TTC549 (cell line): ENCODE measurements around the gene RNF151.

Experiments
- FAIRE-seq: peaks from 2 replicates; lab custom pipeline; 2012; peaks lifted over from hg19 to GRCh38; lab: Jason Lieb, UNC

The RNF151 gene

DNA sequence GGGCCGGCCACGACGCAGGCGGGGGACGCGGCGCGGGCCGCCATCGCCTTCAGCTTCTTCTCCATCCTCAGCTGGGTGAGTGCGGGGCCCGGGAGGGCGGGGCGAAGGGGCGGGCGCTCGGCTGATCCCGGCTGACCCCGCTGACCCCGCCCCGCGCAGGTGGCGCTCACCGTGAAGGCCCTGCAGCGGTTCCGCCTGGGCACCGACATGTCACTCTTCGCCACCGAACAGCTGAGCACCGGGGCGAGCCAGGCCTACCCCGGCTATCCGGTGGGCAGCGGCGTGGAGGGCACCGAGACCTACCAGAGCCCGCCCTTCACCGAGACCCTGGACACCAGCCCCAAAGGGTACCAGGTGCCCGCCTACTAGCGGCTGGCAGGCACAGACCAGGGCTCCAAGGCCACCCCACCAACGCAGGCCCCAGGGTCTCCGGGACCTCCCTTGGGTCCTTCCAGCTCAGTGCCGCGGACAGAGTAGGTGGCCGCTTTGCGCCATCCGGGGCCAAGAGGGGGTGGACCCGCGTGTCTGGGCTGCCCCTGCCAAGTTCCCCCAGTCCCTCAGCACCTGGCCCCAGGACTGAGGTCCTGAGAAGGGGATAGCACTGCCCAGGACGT is 26.2 kb downstream of the RNF151 start:
- FAIRE-seq: no peak

- no peak for FAIRE-seq
Measured at GRCh38 chr16:1993731-1994131, 27.1 kb downstream of the RNF151 start.

GRCh38 chr16:1997494-1998359 is 31.1 kb downstream of the RNF151 start:
- no peak for FAIRE-seq

GRCh38 chr16:1998360-1998835 is 31.7 kb downstream of the RNF151 start:
- FAIRE-seq: no peak

GRCh38 chr16:1998852-1999801 is 32.5 kb downstream of the RNF151 start:
- no peak for FAIRE-seq

DNA sequence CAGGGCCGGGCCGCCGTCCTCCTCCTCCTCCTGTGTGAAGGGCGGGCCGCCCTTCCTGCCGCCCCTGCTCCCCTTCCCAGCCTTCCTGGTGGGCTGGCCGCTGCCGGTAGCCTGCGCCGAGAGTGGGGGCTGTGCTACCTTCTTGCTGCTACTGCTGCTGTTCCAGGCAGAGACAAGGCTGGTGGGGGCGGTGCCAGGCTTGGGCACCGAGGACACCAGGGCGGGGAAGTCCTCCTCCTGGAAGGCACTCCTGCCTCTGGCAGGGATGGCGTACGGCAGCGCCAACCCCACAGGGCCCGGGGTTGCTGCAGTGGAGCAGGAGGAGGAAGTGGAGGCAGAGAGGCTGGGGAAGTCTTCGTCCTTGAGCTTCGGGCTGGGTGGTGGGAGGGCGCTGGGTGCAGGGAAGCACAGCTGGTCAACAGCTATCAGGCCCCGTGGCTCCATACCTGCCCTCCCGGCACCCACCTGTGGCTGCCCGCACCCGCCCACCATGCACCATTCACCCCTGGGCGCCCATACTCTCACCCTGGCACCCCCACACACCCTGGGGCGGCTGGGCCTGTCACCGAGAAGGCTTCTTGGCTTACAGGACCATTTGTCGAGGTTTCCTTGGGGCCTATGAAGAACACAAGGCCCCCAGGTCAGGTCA is 33.3 kb downstream of the RNF151 start:
- no peak for FAIRE-seq

DNA sequence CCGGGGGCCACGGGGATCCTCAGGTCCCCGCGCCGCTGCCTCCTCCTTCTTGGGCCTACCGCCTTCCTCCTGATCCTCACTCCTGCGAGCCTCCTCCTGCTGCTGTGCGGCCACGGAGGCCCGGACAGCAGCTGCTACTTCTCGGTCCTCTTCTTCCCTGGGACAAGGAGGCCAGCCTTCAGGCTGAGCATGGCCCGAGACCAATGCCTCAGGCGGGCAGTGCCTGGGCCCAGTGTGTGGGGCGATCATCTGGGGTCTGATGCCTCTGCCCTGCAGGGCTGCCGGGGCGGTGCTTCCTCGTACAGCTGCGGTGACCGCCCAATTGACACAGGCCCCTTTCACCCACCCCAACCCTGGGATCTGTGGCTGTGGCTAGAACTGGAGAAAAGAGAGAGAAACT is 34.4 kb downstream of the RNF151 start:
- no peak for FAIRE-seq

GRCh38 chr16:2001456-2002355 is 35.0 kb downstream of the RNF151 start:
- no peak for FAIRE-seq

GRCh38 chr16:2002406-2003230 is 36.0 kb downstream of the RNF151 start:
- no peak for FAIRE-seq

GRCh38 chr16:2003231-2003826 is 36.7 kb downstream of the RNF151 start:
- no peak for FAIRE-seq

DNA sequence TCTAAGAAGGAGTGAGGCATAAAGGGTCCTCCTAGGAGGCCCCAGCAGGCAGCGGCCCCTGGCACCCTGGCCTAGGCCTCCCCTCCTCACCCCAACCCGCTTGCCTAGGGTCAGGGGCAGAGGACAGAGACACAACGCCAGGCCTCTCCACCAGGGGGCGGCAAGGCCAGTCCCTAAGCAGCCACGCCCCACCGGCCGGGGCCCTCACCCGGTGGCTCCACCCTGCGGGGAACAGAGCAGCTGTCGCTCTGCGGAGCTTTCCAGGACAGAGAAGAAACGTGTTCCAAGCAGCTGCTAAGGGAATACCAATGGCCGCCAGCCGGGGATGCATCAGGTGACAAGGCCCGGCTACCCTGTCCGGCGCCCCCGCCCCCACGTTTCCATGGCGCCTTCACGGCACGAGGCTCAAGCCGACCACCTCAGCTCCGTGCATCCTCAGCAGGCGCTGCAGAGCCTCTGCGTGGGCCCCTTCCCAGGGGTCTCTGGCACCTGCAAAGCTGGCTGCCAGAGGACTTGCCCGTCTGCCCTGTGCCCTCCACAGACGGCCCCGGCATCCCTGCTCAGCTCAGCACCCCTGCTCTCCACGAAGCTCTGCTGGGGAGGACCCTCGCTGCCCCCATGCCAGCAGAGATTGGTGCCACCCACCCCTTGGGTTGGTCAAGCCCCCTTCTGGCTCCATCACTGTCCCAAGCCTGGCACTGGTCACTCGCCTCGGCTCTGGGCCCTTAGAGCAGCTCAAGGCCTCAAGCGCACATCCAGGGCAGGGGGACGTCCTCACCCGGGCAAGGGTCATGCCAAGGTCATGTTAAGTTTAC is 37.4 kb downstream of the RNF151 start:
- peak; percentile 43 for FAIRE-seq

DNA sequence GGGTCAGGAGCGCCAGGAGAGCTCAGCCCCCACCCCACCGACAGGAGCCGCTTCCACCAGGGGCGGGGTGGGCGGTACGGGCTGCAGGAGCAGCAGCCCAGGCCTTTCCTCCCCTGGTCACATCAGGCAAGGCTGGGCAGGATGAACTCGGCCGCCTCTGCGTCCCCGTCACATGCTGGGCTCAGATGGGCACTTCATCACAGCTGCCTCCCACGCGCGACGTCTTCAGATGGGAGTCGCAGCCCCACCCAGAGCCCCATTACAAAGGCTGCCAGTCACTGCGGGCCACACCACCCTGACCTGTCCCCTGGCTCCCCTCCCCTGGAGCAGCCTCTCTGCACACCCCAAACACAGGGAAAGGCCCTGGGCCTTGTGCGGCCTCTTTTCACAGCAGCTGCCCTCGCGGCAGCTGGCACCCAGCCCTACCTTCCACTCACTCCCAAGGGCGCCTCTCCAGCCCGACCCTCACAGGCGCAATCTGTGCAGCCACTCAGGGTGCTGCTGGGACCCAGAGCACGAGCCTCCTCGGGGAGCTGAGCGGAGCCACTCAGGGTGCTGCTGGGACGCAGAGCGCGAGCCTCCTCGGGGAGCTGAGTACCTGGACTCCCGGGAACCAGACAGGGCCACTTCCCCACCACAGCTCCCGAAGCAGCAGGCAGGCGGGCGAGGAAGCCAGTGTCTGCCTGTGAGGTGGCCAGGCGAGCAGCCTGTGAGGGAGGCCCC is 38.3 kb downstream of the RNF151 start:
- no peak for FAIRE-seq

DNA sequence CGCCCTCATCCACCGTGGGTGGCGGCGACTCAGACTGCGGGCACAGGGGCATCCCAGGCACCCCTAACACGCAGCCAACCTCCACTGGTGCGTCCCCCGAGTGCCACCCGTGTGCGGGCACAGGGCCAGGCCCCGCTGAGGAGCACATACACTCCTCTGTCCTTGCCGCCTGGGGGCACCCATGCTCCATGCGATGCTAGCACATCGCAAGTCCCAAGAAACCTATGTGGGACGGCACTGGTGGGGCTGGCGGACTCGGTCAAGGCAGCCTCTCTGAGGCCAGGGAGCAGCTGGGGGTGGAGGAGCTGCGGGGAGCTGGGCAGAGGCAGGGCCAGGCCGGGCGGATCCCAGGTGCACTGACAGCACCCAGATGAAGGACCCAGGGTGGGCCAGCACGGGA is 39.0 kb downstream of the RNF151 start:
- no peak for FAIRE-seq

DNA sequence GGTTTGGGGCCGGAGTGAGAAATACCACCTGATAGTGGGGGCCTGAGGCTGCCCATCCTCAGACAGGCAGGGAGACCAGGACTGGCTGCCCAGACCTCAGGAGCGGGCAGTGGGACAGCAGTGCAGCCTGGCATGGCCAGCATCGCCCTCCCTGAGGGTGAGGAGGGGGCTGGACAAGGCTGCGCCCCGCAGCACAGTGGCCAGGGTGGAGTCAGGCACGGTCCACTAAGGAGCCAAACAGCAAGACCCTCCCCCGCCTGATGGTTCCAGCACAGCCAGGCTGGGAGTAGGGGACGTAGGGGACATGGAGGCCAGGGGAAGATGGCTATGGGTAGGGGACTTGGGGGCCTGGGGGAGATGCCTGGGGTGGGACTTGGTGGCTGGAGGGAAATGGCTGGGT is 39.7 kb downstream of the RNF151 start:
- FAIRE-seq: no peak

DNA sequence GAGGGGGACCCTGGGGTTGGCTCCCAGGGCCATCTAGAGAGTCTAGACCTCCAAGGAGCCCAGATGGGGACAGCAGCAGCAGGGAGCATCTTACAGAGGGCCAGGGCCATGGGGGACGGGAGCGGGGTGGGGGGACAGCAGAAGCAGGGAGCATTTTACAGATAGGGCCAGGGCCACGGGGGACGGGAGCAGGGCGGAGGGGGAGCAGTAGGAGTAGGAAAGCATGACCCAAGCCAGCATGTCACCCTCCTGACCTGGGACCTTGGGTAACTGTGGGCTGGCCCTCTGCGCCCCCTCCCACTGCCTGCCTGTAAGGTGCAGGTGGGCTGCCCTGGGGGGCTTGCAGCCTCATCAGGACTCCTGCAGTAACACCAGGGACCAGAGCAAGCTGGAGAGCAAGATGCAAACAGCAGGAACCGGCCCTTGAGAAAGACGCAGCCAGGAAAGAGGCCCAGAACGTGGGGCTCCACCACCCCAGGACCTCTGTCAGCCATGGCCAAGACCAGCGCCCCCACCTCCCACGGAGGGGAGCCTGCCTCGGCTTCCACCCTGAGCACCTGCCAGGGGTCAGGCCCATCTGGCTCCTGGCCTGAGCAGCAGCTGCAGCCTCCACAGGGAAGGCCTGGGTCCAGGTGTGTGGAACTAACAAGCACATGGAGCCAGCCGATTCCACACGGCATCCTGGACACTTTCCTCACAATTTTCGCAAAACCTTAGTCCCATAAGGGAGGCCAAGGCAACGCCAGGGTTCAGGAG is 40.6 kb downstream of the RNF151 start:
- no peak for FAIRE-seq

- FAIRE-seq: no peak
Measured at GRCh38 chr16:2008009-2008526, 41.4 kb downstream of the RNF151 start.

DNA sequence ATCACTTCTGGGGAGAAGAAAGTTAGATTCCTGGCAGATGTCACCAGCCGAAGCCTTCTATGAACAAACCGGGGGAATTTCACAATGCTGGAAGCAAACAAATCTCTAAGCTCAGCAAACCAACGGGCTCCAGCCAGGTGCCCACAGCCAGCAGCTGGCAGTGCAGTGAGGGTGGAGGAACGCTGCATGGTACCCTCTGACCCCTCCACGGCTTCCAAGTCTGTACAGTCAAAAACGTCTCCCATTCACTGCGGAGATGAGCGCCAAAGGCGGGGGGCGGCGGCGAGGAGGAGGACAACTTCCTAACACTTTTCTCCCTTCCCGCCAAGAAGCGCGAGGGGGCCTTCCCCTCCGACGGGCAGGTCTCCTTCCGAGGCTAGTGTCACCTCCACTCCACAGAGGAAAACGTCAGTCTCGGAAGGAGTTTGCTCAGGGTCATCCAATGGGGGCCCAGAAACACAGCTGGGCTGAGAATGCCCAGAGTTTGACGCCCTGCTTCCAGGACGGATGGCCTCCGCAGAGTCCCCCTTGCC is 42.0 kb downstream of the RNF151 start:
- no peak for FAIRE-seq
